Testis (tissue), 2 donors: ENCODE data around the gene GPC3.

Experiments
- POLR2A ChIP-seq: fragments of 450-650 bp; IDR thresholded peaks from one replicate; pipeline ENCODE4 v1.6.1; 2017; ENCODE audit warnings: antibody characterized with exemption, mild to moderate bottlenecking, moderate library complexity
- TF ChIP-seq, protein P1 (sequence below), 3 experiments: fragments of 450-650 bp in 2 of 3; fragments of 200-600 bp in 1 of 3; sonication (generic) in 1 of 3; IDR thresholded peaks; one replicate each; pipeline ENCODE4 v1.5.1; 2016 to 2019; ENCODE audit warnings: antibody characterized with exemption in 3 of 3, mild to moderate bottlenecking in 2 of 3, moderate library complexity in 1 of 3

DNA sequence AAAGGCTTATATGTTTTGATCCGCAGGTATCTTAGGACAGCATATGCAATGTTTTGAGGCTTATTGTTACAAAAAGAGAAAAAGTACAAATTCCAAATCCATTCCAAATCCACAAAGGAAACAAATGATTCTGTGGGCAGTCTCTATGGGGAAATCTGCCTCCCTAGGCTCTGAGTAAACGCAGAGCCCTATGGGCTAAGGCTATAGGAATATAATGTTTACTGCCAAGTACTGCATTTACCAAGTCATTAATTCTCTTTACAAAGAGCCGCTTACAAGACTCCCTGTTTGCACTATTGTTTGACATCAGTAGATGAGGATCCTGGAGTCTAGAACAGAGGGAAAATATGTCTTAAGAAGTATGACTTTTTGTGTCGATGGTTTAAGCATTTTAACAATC, 357.7 kb downstream of the GPC3 start:
- TF ChIP-seq, protein P1, sequence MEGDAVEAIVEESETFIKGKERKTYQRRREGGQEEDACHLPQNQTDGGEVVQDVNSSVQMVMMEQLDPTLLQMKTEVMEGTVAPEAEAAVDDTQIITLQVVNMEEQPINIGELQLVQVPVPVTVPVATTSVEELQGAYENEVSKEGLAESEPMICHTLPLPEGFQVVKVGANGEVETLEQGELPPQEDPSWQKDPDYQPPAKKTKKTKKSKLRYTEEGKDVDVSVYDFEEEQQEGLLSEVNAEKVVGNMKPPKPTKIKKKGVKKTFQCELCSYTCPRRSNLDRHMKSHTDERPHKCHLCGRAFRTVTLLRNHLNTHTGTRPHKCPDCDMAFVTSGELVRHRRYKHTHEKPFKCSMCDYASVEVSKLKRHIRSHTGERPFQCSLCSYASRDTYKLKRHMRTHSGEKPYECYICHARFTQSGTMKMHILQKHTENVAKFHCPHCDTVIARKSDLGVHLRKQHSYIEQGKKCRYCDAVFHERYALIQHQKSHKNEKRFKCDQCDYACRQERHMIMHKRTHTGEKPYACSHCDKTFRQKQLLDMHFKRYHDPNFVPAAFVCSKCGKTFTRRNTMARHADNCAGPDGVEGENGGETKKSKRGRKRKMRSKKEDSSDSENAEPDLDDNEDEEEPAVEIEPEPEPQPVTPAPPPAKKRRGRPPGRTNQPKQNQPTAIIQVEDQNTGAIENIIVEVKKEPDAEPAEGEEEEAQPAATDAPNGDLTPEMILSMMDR (IDR thresholded peaks at IDR 0.05) = no peak
- TF ChIP-seq POLR2A = no peak
